Raji (cell line): ENCODE results near the gene SAMD9.

Experiments
- POLR2A ChIP-seq: IDR thresholded peaks from 2 replicates; pipeline ENCODE4 v1.6.1; 2011; ENCODE audit warnings: low read depth, low read length, control low read depth; ENCODE audit not compliant: insufficient read depth

The SAMD9 gene

GRCh38 chr7:93117852-93118530 is at the start of gene SAMD9:
TSS of gene SAMD9 (minus strand) at chr7:93117979. CDS start at chr7:93106097, 11,882 bp downstream.
- no peak for TF ChIP-seq POLR2A

- no peak for TF ChIP-seq POLR2A
Measured at GRCh38 chr7:93165447-93165846, 47.7 kb upstream of the SAMD9 start.

GRCh38 chr7:93164766-93165165 is 47.0 kb upstream of the SAMD9 start:
- no peak for TF ChIP-seq POLR2A

GRCh38 chr7:93161181-93161762 is 43.5 kb upstream of the SAMD9 start:
- no peak for TF ChIP-seq POLR2A

- no peak for TF ChIP-seq POLR2A
Measured at GRCh38 chr7:93160410-93160809, 42.6 kb upstream of the SAMD9 start.

GRCh38 chr7:93159490-93159889 is 41.7 kb upstream of the SAMD9 start:
- TF ChIP-seq POLR2A, result no peak

- no peak for TF ChIP-seq POLR2A
Measured at GRCh38 chr7:93156884-93157283, 39.1 kb upstream of the SAMD9 start.

GRCh38 chr7:93150200-93150835 is 32.5 kb upstream of the SAMD9 start:
- TF ChIP-seq POLR2A, result no peak

GRCh38 chr7:93148727-93149126 is 30.9 kb upstream of the SAMD9 start:
- TF ChIP-seq POLR2A, result no peak

GRCh38 chr7:93148144-93148543 is 30.4 kb upstream of the SAMD9 start, which contains the start of gene SAMD9L:
TSS of gene SAMD9L (minus strand) at chr7:93148385. CDS start at chr7:93135971, 12,414 bp downstream.
- no peak for TF ChIP-seq POLR2A

- TF ChIP-seq POLR2A, result no peak
Measured at GRCh38 chr7:93147363-93147762, 29.6 kb upstream of the SAMD9 start.

- no peak for TF ChIP-seq POLR2A
Measured at GRCh38 chr7:93146472-93147141, 28.8 kb upstream of the SAMD9 start.

- TF ChIP-seq POLR2A, result no peak
Measured at GRCh38 chr7:93146036-93146435, 28.3 kb upstream of the SAMD9 start.

GRCh38 chr7:93145354-93145753 is 27.6 kb upstream of the SAMD9 start:
- TF ChIP-seq POLR2A, result no peak

- no peak for TF ChIP-seq POLR2A
Measured at GRCh38 chr7:93142127-93142526, 24.3 kb upstream of the SAMD9 start.

- no peak for TF ChIP-seq POLR2A
Measured at GRCh38 chr7:93140582-93141191, 22.9 kb upstream of the SAMD9 start.

GRCh38 chr7:93138576-93138975 is 20.8 kb upstream of the SAMD9 start:
- TF ChIP-seq POLR2A, result no peak
